Measurements from ENCODE around the gene ERMAP.
A peak's percentile ranks its signal among the peaks of the same experiment; 100 is the strongest.

ERMAP gene

DNA sequence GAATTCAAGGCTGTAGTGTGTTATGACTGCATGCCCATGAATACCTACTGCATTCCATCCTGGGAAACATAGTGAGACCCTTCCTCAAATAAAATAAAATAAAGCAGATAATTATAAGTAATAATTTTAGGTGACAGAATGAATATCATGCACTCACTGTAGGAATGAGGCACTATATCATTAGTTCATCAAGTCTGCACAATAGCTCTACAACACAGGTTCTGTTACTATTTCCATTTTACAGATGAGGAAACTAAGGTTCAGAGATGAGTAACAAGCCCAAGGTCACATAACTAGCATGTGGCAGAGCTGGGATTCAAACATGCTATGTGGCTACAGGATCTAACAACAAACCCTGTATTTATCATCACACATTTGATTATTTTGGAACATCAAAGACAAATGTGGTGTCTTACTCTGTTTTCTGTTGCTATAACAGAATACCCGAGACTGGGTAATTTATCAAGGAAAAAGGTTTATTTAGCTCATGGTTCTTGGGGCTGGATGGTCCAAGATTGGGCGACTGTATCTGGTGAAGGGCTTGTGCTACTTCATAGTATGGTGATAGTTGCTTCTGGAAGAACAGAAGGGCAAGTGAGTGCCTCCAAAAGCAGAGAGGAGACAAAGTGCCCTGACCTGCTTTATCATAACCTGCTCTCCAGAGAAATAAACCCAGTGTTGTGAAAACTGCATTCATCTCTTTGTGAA lies 24.7 kb downstream of the ERMAP start:
- peaks cover 1% of the 10 kb centered on the region for H3K79me1 ChIP-seq (ENCODE audit: low read length)
- no peak for DNase-seq
- H3K4me2 ChIP-seq (ENCODE audit: low read length), result no peak overlapping the region
- H3K4me3 ChIP-seq (ENCODE audit: low read depth, low read length), result no peak overlapping the region
- WGBS (ENCODE audit: extremely low coverage, insufficient coverage, insufficient read length), result no CpG with 5 or more reads among the region's 2 CpGs
- H3K9ac ChIP-seq (ENCODE audit: low read length), result no peak overlapping the region
- H2BK120ac ChIP-seq (ENCODE audit: insufficient read depth, low read length, poor library complexity), result no peak overlapping the region
- H3K27me3 ChIP-seq (ENCODE audit: insufficient read depth, low read length), result no peaks in the 10 kb centered on the region
- H3K79me2 ChIP-seq (ENCODE audit: control insufficient read depth, insufficient read depth, low read length, poor library complexity), result peaks cover 1% of the 10 kb centered on the region
- H4K12ac ChIP-seq (ENCODE audit: low read depth, low read length), result no peak overlapping the region
- no peak overlapping the region for H3K4ac ChIP-seq (ENCODE audit: low read depth, low read length)
- no peaks in the 10 kb centered on the region for H3K9me3 ChIP-seq (ENCODE audit: insufficient read depth, low read depth, low read length)
- H3K23ac ChIP-seq (ENCODE audit: low read length), result no peak overlapping the region
- H3K14ac ChIP-seq (ENCODE audit: low read length), result no peak overlapping the region
- no peak overlapping the region for H2BK5ac ChIP-seq (ENCODE audit: low read depth, low read length, poor library complexity)
- no peak overlapping the region for H2AFZ ChIP-seq (ENCODE audit: insufficient read depth, low read length, poor library complexity)
- H2BK12ac ChIP-seq (ENCODE audit: low read length), result no peak overlapping the region
- H3K27ac ChIP-seq (ENCODE audit: low read depth, low read length), result no peak overlapping the region
- peaks cover 0 to 3% of the 10 kb centered on the region in 2 experiments for H3K36me3 ChIP-seq (ENCODE audit: control insufficient read depth in 1 of 2, insufficient read depth in 2 of 2, low read length in 2 of 2)
- peaks cover 0 to 2% of the 10 kb centered on the region in 2 experiments for H3K4me1 ChIP-seq (ENCODE audit: control insufficient read depth in 1 of 2, insufficient read depth in 2 of 2, low read length in 2 of 2)
- H4K91ac ChIP-seq (ENCODE audit: low read depth, low read length), result no peak overlapping the region
- no peak overlapping the region for H2AK5ac ChIP-seq (ENCODE audit: low read length)
- no peak overlapping the region for H3K18ac ChIP-seq (ENCODE audit: low read length)
- no peak overlapping the region for H4K8ac ChIP-seq (ENCODE audit: low read depth, low read length)

DNA sequence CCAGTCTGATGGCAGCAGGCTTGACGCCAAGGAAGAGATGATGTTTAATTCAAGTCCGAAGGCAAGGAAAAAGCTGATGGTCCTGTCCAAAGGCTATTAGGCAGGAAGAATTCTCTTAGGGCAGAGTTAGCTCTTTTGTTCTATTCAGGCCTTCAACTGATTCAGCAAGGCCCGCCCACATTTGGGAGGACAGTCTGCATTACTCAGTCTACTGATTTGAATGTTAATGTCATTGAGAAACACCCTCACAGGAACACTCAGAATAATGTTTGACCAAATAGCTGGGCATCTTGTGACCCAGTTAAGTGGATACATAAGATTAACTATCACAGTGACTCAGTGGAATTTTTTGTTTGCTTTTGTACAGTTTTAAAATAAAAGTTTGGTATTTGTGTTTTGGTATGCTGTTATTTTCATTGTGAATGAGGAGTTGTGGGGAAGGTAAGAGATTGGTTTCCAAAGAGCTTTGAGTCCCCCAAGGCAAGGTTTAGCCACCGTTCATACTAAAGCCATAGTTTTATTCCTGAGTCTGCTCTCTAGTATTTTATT lies 27.7 kb downstream of the ERMAP start:
- Histone ChIP-seq H2BK120ac (ENCODE audit: insufficient read depth, low read length, poor library complexity) (no peak overlapping the region), H4K8ac (ENCODE audit: low read depth, low read length) (no peak overlapping the region), H3K9me3 (ENCODE audit: insufficient read depth, low read depth, low read length) (no peaks in the 10 kb centered on the region), H3K18ac (ENCODE audit: low read length) (no peak overlapping the region), H3K27me3 (ENCODE audit: insufficient read depth, low read length) (no peaks in the 10 kb centered on the region), H3K4me2 (ENCODE audit: low read length) (no peak overlapping the region), H2BK12ac (ENCODE audit: low read length) (no peak overlapping the region), H3K79me2 (ENCODE audit: control insufficient read depth, insufficient read depth, low read length, poor library complexity) (peaks cover 7% of the 10 kb centered on the region), H3K79me1 (ENCODE audit: low read length) (peaks cover 5% of the 10 kb centered on the region), H3K4me1 (ENCODE audit: control insufficient read depth in 1 of 2, insufficient read depth in 2 of 2, low read length in 2 of 2) (peaks cover 6 to 8% of the 10 kb centered on the region in 2 experiments), H4K91ac (ENCODE audit: low read depth, low read length) (no peak overlapping the region), H3K23ac (ENCODE audit: low read length) (no peak overlapping the region), H3K14ac (ENCODE audit: low read length) (no peak overlapping the region), H3K4ac (ENCODE audit: low read depth, low read length) (no peak overlapping the region), H3K4me3 (ENCODE audit: low read depth, low read length) (no peak overlapping the region), H2AK5ac (ENCODE audit: low read length) (no peak overlapping the region), H2BK5ac (ENCODE audit: low read depth, low read length, poor library complexity) (no peak overlapping the region), H3K27ac (ENCODE audit: low read depth, low read length) (no peak overlapping the region), H4K12ac (ENCODE audit: low read depth, low read length) (no peak overlapping the region), H3K9ac (ENCODE audit: low read length) (no peak overlapping the region), H2AFZ (ENCODE audit: insufficient read depth, low read length, poor library complexity) (no peak overlapping the region), H3K36me3 (ENCODE audit: control insufficient read depth in 1 of 2, insufficient read depth in 2 of 2, low read length in 2 of 2) (peaks cover 0 to 5% of the 10 kb centered on the region in 2 experiments)
- WGBS (ENCODE audit: extremely low coverage, insufficient coverage, insufficient read length), result no CpG with 5 or more reads among the region's 4 CpGs
- peak in 1 of 2 donors; percentile 22 for DNase-seq

DNA sequence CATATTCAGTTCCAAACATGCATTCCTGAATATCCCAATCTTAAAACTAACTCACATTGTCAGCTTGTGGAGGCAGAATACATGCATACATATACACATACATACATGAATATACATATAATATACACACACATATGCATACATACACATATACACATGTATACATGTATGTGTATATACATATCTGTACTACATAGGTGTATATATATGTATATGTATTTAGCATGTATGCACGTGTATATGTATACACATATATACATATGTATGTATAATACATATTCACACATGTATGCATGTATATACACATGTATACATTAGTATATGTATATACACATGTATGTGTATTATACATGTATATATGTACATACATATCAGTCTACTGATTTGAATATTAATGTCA lies 28.3 kb downstream of the ERMAP start:
- no peak overlapping the region for H3K18ac ChIP-seq (ENCODE audit: low read length)
- H4K12ac ChIP-seq (ENCODE audit: low read depth, low read length), result no peak overlapping the region
- H2BK12ac ChIP-seq (ENCODE audit: low read length), result no peak overlapping the region
- H3K23ac ChIP-seq (ENCODE audit: low read length), result no peak overlapping the region
- no peak overlapping the region for H3K27ac ChIP-seq (ENCODE audit: low read depth, low read length)
- WGBS (ENCODE audit: extremely low coverage, insufficient coverage, insufficient read length), result no CpG with 5 or more reads among the region's 1 CpG
- no peak for DNase-seq
- H3K79me2 ChIP-seq (ENCODE audit: control insufficient read depth, insufficient read depth, low read length, poor library complexity), result peaks cover 7% of the 10 kb centered on the region
- H3K27me3 ChIP-seq (ENCODE audit: insufficient read depth, low read length), result no peaks in the 10 kb centered on the region
- no peak overlapping the region for H2BK120ac ChIP-seq (ENCODE audit: insufficient read depth, low read length, poor library complexity)
- H2AFZ ChIP-seq (ENCODE audit: insufficient read depth, low read length, poor library complexity), result no peak overlapping the region
- H3K4me2 ChIP-seq (ENCODE audit: low read length), result no peak overlapping the region
- no peak overlapping the region for H2BK5ac ChIP-seq (ENCODE audit: low read depth, low read length, poor library complexity)
- no peak overlapping the region for H3K9ac ChIP-seq (ENCODE audit: low read length)
- H2AK5ac ChIP-seq (ENCODE audit: low read length), result no peak overlapping the region
- H4K91ac ChIP-seq (ENCODE audit: low read depth, low read length), result no peak overlapping the region
- H3K14ac ChIP-seq (ENCODE audit: low read length), result no peak overlapping the region
- no peak overlapping the region for H3K4ac ChIP-seq (ENCODE audit: low read depth, low read length)
- H4K8ac ChIP-seq (ENCODE audit: low read depth, low read length), result no peak overlapping the region
- H3K79me1 ChIP-seq (ENCODE audit: low read length), result peaks cover 5% of the 10 kb centered on the region
- no peaks in the 10 kb centered on the region for H3K9me3 ChIP-seq (ENCODE audit: insufficient read depth, low read depth, low read length)
- no peak overlapping the region for H3K4me3 ChIP-seq (ENCODE audit: low read depth, low read length)
- H3K36me3 ChIP-seq (ENCODE audit: control insufficient read depth in 1 of 2, insufficient read depth in 2 of 2, low read length in 2 of 2), result peaks cover 0 to 5% of the 10 kb centered on the region in 2 experiments
- peaks cover 6 to 8% of the 10 kb centered on the region in 2 experiments for H3K4me1 ChIP-seq (ENCODE audit: control insufficient read depth in 1 of 2, insufficient read depth in 2 of 2, low read length in 2 of 2)

DNA sequence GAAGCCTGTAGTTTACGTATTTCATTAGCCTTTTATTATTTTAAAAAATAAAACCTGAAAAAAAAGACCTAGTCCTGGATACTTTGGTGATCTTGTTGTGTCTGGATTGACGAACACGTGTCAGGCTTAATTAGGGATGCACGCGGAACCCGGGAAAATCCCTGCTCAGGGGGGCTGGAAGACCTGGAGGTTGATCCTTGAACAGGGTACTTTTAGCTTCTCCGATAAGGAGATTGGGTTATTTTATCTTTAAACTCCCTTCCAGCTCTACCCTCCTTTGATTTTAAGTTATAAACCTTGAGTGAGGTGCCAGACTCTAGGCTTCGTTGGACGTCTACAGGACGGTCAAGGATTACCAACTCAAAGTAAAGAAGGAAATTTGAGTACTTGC lies 28.9 kb downstream of the ERMAP start:
- no peak overlapping the region for H3K23ac ChIP-seq (ENCODE audit: low read length)
- H3K4me1 ChIP-seq (ENCODE audit: control insufficient read depth in 1 of 2, insufficient read depth in 2 of 2, low read length in 2 of 2), result peaks cover 6 to 8% of the 10 kb centered on the region in 2 experiments
- no peak overlapping the region for H3K18ac ChIP-seq (ENCODE audit: low read length)
- H3K4ac ChIP-seq (ENCODE audit: low read depth, low read length), result no peak overlapping the region
- H2AK5ac ChIP-seq (ENCODE audit: low read length), result no peak overlapping the region
- no CpG with 5 or more reads among the region's 10 CpGs for WGBS (ENCODE audit: extremely low coverage, insufficient coverage, insufficient read length)
- no peaks in the 10 kb centered on the region for H3K9me3 ChIP-seq (ENCODE audit: insufficient read depth, low read depth, low read length)
- peak overlapping the region; percentile 64 for H3K4me3 ChIP-seq (ENCODE audit: low read depth, low read length)
- H3K36me3 ChIP-seq (ENCODE audit: control insufficient read depth in 1 of 2, insufficient read depth in 2 of 2, low read length in 2 of 2), result peaks cover 1 to 7% of the 10 kb centered on the region in 2 experiments
- no peak overlapping the region for H2BK12ac ChIP-seq (ENCODE audit: low read length)
- peak overlapping the region; percentile 54 for H3K14ac ChIP-seq (ENCODE audit: low read length)
- H2BK120ac ChIP-seq (ENCODE audit: insufficient read depth, low read length, poor library complexity), result no peak overlapping the region
- peak overlapping the region; percentile 82 for H3K4me2 ChIP-seq (ENCODE audit: low read length)
- peak overlapping the region; percentile 39 for H4K12ac ChIP-seq (ENCODE audit: low read depth, low read length)
- peak overlapping the region; percentile 82 for H2AFZ ChIP-seq (ENCODE audit: insufficient read depth, low read length, poor library complexity)
- H3K79me1 ChIP-seq (ENCODE audit: low read length), result peaks cover 5% of the 10 kb centered on the region
- peak overlapping the region; percentile 87 for H4K8ac ChIP-seq (ENCODE audit: low read depth, low read length)
- peak overlapping the region; percentile 11 for H3K9ac ChIP-seq (ENCODE audit: low read length)
- no peak for DNase-seq
- H3K27ac ChIP-seq (ENCODE audit: low read depth, low read length), result no peak overlapping the region
- H3K27me3 ChIP-seq (ENCODE audit: insufficient read depth, low read length), result no peaks in the 10 kb centered on the region
- H2BK5ac ChIP-seq (ENCODE audit: low read depth, low read length, poor library complexity), result no peak overlapping the region
- peaks cover 7% of the 10 kb centered on the region for H3K79me2 ChIP-seq (ENCODE audit: control insufficient read depth, insufficient read depth, low read length, poor library complexity)
- H4K91ac ChIP-seq (ENCODE audit: low read depth, low read length), result no peak overlapping the region
